ENCODE results near the gene RAB22A.

Gene RAB22A

GRCh38 chr20:58390659-58391035 is 81.1 kb downstream of the RAB22A start:
- Histone ChIP-seq H3K27ac (no peak overlapping the region), H3K27me3 (replicated peaks) (no peaks in the 10 kb centered on the region), H3K4me3 (ENCODE audit: low read depth, low read length) (no peak overlapping the region), H3K36me3 (replicated peaks) (peaks cover 15% of the 10 kb centered on the region)
- no peak for DNase-seq
- in situ Hi-C loops (cut with HindIII; ENCODE audit: low pct_ligation_motif_present, low sequenced_read_pairs) = no loop called here
- TF ChIP-seq, protein P1, sequence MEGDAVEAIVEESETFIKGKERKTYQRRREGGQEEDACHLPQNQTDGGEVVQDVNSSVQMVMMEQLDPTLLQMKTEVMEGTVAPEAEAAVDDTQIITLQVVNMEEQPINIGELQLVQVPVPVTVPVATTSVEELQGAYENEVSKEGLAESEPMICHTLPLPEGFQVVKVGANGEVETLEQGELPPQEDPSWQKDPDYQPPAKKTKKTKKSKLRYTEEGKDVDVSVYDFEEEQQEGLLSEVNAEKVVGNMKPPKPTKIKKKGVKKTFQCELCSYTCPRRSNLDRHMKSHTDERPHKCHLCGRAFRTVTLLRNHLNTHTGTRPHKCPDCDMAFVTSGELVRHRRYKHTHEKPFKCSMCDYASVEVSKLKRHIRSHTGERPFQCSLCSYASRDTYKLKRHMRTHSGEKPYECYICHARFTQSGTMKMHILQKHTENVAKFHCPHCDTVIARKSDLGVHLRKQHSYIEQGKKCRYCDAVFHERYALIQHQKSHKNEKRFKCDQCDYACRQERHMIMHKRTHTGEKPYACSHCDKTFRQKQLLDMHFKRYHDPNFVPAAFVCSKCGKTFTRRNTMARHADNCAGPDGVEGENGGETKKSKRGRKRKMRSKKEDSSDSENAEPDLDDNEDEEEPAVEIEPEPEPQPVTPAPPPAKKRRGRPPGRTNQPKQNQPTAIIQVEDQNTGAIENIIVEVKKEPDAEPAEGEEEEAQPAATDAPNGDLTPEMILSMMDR (IDR thresholded peaks at IDR 0.05; ENCODE audit: low read depth, low read length, missing control alignments) = no peak

- Histone ChIP-seq H3K4me3 (ENCODE audit: low read depth, low read length) (no peak overlapping the region), H3K36me3 (replicated peaks) (peaks cover 15% of the 10 kb centered on the region), H3K27ac (no peak overlapping the region), H3K27me3 (replicated peaks) (no peaks in the 10 kb centered on the region)
- TF ChIP-seq, protein P1 (IDR thresholded peaks at IDR 0.05; ENCODE audit: low read depth, low read length, missing control alignments) = no peak
- in situ Hi-C loops (cut with HindIII; ENCODE audit: low pct_ligation_motif_present, low sequenced_read_pairs) = no loop called here
- DNase-seq = no peak
Measured at GRCh38 chr20:58392286-58392685, 82.8 kb downstream of the RAB22A start.

- Histone ChIP-seq H3K4me3 (ENCODE audit: low read depth, low read length) (no peak overlapping the region), H3K27ac (no peak overlapping the region), H3K36me3 (replicated peaks) (peaks cover 15% of the 10 kb centered on the region), H3K27me3 (replicated peaks) (no peaks in the 10 kb centered on the region)
- TF ChIP-seq, protein P1 (IDR thresholded peaks at IDR 0.05; ENCODE audit: low read depth, low read length, missing control alignments) = no peak
- in situ Hi-C loops (cut with HindIII; ENCODE audit: low pct_ligation_motif_present, low sequenced_read_pairs) = no loop called here
- peak; percentile 13 for DNase-seq
Measured at GRCh38 chr20:58393299-58393698, 83.8 kb downstream of the RAB22A start.

- DNase-seq = no peak
- in situ Hi-C loops (cut with HindIII; ENCODE audit: low pct_ligation_motif_present, low sequenced_read_pairs) = no loop called here
- Histone ChIP-seq H3K27ac (no peak overlapping the region), H3K4me3 (ENCODE audit: low read depth, low read length) (no peak overlapping the region), H3K27me3 (replicated peaks) (no peaks in the 10 kb centered on the region), H3K36me3 (replicated peaks) (peaks cover 13% of the 10 kb centered on the region)
- TF ChIP-seq, protein P1 (IDR thresholded peaks at IDR 0.05; ENCODE audit: low read depth, low read length, missing control alignments) = no peak
Measured at GRCh38 chr20:58394801-58395200, 85.3 kb downstream of the RAB22A start.

- Histone ChIP-seq H3K4me3 (ENCODE audit: low read depth, low read length) (no peak overlapping the region), H3K36me3 (replicated peaks) (peaks cover 10% of the 10 kb centered on the region), H3K27me3 (replicated peaks) (no peaks in the 10 kb centered on the region), H3K27ac (no peak overlapping the region)
- TF ChIP-seq, protein P1 (IDR thresholded peaks at IDR 0.05; ENCODE audit: low read depth, low read length, missing control alignments) = no peak
- DNase-seq = no peak
- in situ Hi-C loops (cut with HindIII; ENCODE audit: low pct_ligation_motif_present, low sequenced_read_pairs) = no loop called here
Measured at GRCh38 chr20:58395604-58396003, 86.1 kb downstream of the RAB22A start.

GRCh38 chr20:58397429-58397828 is 87.9 kb downstream of the RAB22A start:
- Histone ChIP-seq H3K36me3 (replicated peaks) (no peaks in the 10 kb centered on the region), H3K27ac (no peak overlapping the region), H3K27me3 (replicated peaks) (no peaks in the 10 kb centered on the region), H3K4me3 (ENCODE audit: low read depth, low read length) (no peak overlapping the region)
- TF ChIP-seq, protein P1 (IDR thresholded peaks at IDR 0.05; ENCODE audit: low read depth, low read length, missing control alignments) = no peak
- in situ Hi-C loops (cut with HindIII; ENCODE audit: low pct_ligation_motif_present, low sequenced_read_pairs) = no loop called here
- DNase-seq = no peak
